ENCODE data around the gene NEK6. TPM values are rescaled to one million over a fixed set of nuclear protein-coding genes. Genes with fewer than 3 reads are reported as not detected.
A peak's percentile ranks its signal among the peaks of the same experiment; 100 is the strongest.

The NEK6 gene
- total and polyA plus RNA-seq, 10 of the 15 experiments (the other 5 are each of a cell fraction or from before 2014, with no cell fraction given): 31.3 to 161 (median 89.2) TPM

- TF ChIP-seq PKNOX1 (IDR thresholded peaks at IDR 0.05) (no peak), PBX3 (IDR thresholded peaks at IDR 0.05; ENCODE audit: insufficient replicate concordance, low read depth, low read length) (no peak), CBFB (IDR thresholded peaks at IDR 0.05; ENCODE audit: low read depth) (no peak), TBL1XR1 (IDR thresholded peaks at IDR 0.05; ENCODE audit: low read depth, low read length) (peak; percentile 58; the same call in 1 of the 2 replicates), SUPT20H (IDR thresholded peaks at IDR 0.05; ENCODE audit: borderline replicate concordance, control insufficient read depth, low read depth, low read length) (no peak), SMARCA5 (IDR thresholded peaks at IDR 0.05) (peak; percentile 30; the same call in 1 of the 2 replicates), BCLAF1 (IDR thresholded peaks at IDR 0.05) (no peak), RELA (IDR thresholded peaks at IDR 0.05; ENCODE audit: borderline replicate concordance, partially characterized antibody) (peak; percentile 97), MEF2A (IDR thresholded peaks at IDR 0.05; ENCODE audit: insufficient read depth, low read depth, low read length) (peak; percentile 90), E2F8 (IDR thresholded peaks at IDR 0.05; ENCODE audit: low read depth, partially characterized antibody) (peak; percentile 21), USF1 (IDR thresholded peaks at IDR 0.05; ENCODE audit: borderline replicate concordance, extremely low read length, insufficient read depth, low read depth, low read length) (no peak), FOXK2 (IDR thresholded peaks at IDR 0.05) (no peak), GABPA (IDR thresholded peaks at IDR 0.05; ENCODE audit: low read depth) (no peak), ETV6 (conservative IDR thresholded peaks at IDR 0.05 in 1 of 2, IDR thresholded peaks at IDR 0.05 in 1 of 2; ENCODE audit: borderline replicate concordance in 1 of 2, low read depth in 1 of 2) (no peak), TCF7 (IDR thresholded peaks at IDR 0.05; ENCODE audit: borderline replicate concordance) (no peak), E2F4 (IDR thresholded peaks at IDR 0.05; ENCODE audit: low read depth, low read length) (no peak), ZNF274 (IDR thresholded peaks at IDR 0.05; ENCODE audit: insufficient read depth, insufficient read length) (no peak), TARDBP (IDR thresholded peaks at IDR 0.05; ENCODE audit: borderline replicate concordance) (no peak), ZNF207 (IDR thresholded peaks at IDR 0.05; ENCODE audit: borderline replicate concordance) (0 out of 2 replicates have a peak, but pooled peaks have one; percentile 30), STAT1 (conservative IDR thresholded peaks at IDR 0.05) (no peak)
These were observed 34.1 kb downstream of the NEK6 start (continued) for GRCh38 chr9:124291801-124292396.

Measured in GM12878 (cell line).